Lower lobe of right lung (tissue), 2 donors: ENCODE measurements around the gene EPPIN. TPM values are rescaled to one million over a fixed set of nuclear protein-coding genes. Genes with fewer than 3 reads are reported as not detected.

ENCODE experiments used
- ATAC-seq, 2 donors: fragments of 200-7000 bp; cut with Tn5 transposase; one replicate each; pipeline ENCODE4 v1.9.1; 2020 to 2022; ENCODE audit warnings: mild to moderate bottlenecking in 2 of 2, moderate library complexity in 2 of 2
- DNase-seq: peaks from one replicate; pipeline ENCODE4 v3.0.0-alpha.2; 2020
- H3K27ac ChIP-seq: fragments of 200-600 bp; one replicate; pipeline ENCODE4 v1.8.0; 2022
- H3K27me3 ChIP-seq: fragments of 200-600 bp; one replicate; pipeline ENCODE4 v1.8.0; 2022; ENCODE audit warnings: low read depth
- H3K36me3 ChIP-seq: fragments of 200-600 bp; one replicate; pipeline ENCODE4 v1.8.0; 2022; ENCODE audit warnings: mild to moderate bottlenecking
- H3K4me1 ChIP-seq: fragments of 200-600 bp; one replicate; pipeline ENCODE4 v1.8.0; 2022
- H3K4me3 ChIP-seq: fragments of 200-600 bp; one replicate; pipeline ENCODE4 v1.8.0; 2022; ENCODE audit warnings: mild to moderate bottlenecking
- H3K9me3 ChIP-seq: fragments of 200-600 bp; one replicate; pipeline ENCODE4 v1.8.0; 2022
- intact Hi-C: fragments of 100-400 bp; cut with DNase I; formaldehyde crosslinking; loops from one replicate; pipeline ENCODE4 v1.11.0; 2022
- long read RNA-seq: library from polyadenylated mRNA; unstranded; transcript quantifications from one replicate; pipeline ENCODE4 v2.0.0, GENCODE V29; 2021
- total RNA-seq: library from RNA; stranded (reverse); fragmentation: NEBNext Ultra II Directional; extraction: Animal tissue kit (Norgen Biotek cat#: 25700); gene quantifications from one replicate; pipeline ENCODE4 v1.2.1, GENCODE V29; 2021
- TF ChIP-seq, protein P1 (sequence below): fragments of 200-600 bp; IDR thresholded peaks from one replicate; pipeline ENCODE4 v1.8.0; 2022; ENCODE audit warnings: antibody characterized with exemption, mild to moderate bottlenecking
- donor health status: DM: no; HTN: yes; CAD: no; lungs with severe emphysema.

EPPIN gene
- 0.38 TPM for total RNA-seq
- long read RNA-seq = 0 reads

DNA sequence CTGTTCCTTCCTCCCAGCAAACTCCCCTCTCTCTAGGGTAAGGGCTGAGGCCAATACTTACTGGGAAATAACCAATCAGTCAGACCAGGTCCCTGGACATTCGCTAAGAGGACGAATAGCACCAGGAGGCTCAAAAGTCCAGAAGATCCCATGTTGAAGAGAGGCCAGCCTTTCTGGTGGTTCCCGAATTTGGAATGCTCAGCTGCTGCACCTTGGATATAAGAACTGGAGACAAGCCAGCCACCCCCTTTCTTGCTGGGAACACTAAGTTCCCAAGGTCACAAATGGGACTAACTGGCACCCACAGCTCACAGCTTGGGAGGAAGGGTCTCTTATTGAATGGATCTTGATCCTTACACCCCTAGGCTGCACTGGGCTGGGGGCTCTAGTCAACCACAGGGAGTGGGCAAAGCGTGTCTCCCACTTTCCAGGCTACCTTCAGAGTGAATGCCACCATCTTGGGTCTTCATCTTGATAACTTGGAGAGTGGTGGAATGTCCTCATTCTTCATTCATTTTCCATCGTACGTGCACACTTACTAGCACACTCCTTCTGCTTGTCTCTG, at the start of gene EPPIN:
TSS of gene EPPIN (minus strand) at position 196 of the 565 bp plus-strand sequence. CDS start at position 152, 44 bp downstream.
- TF ChIP-seq, protein P1, sequence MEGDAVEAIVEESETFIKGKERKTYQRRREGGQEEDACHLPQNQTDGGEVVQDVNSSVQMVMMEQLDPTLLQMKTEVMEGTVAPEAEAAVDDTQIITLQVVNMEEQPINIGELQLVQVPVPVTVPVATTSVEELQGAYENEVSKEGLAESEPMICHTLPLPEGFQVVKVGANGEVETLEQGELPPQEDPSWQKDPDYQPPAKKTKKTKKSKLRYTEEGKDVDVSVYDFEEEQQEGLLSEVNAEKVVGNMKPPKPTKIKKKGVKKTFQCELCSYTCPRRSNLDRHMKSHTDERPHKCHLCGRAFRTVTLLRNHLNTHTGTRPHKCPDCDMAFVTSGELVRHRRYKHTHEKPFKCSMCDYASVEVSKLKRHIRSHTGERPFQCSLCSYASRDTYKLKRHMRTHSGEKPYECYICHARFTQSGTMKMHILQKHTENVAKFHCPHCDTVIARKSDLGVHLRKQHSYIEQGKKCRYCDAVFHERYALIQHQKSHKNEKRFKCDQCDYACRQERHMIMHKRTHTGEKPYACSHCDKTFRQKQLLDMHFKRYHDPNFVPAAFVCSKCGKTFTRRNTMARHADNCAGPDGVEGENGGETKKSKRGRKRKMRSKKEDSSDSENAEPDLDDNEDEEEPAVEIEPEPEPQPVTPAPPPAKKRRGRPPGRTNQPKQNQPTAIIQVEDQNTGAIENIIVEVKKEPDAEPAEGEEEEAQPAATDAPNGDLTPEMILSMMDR = no peak
- no peaks in the 10 kb centered on the region for H3K4me1 ChIP-seq
- no peak within 1 kb of the TSS for H3K27ac ChIP-seq
- DNase-seq (no peak), ATAC-seq (no peak)
- H3K9me3 ChIP-seq = no peaks in the 10 kb centered on the region
- H3K27me3 ChIP-seq = no peaks in the 10 kb centered on the region
- intact Hi-C loops = loop anchor here (10.0 kb wide), 1 partner anchor 228 kb away; no protein-coding TSS in a partner anchor
- H3K4me3 ChIP-seq = no peak within 1 kb of the TSS
- H3K36me3 ChIP-seq = no peaks in the 10 kb centered on the region

- ATAC-seq (peak in 1 of 2 donors; percentile 27), DNase-seq (peak; percentile 50)
- Histone ChIP-seq H3K4me3 (no peak overlapping the region), H3K9me3 (no peaks in the 10 kb centered on the region), H3K36me3 (no peaks in the 10 kb centered on the region), H3K27me3 (no peaks in the 10 kb centered on the region), H3K4me1 (no peaks in the 10 kb centered on the region), H3K27ac (no peak overlapping the region)
- TF ChIP-seq, protein P1 = no peak
- intact Hi-C loops = no loop called here
Measured at GRCh38 chr20:45595235-45595634, 48.0 kb upstream of the EPPIN start.

- H3K4me3 ChIP-seq = no peak overlapping the region
- TF ChIP-seq, protein P1 = no peak
- no peaks in the 10 kb centered on the region for H3K27me3 ChIP-seq
- no peak for ATAC-seq
- DNase-seq = no peak
- no peak overlapping the region for H3K27ac ChIP-seq
- intact Hi-C loops = no loop called here
- no peaks in the 10 kb centered on the region for H3K4me1 ChIP-seq
- H3K9me3 ChIP-seq = no peaks in the 10 kb centered on the region
- H3K36me3 ChIP-seq = no peaks in the 10 kb centered on the region
Measured at GRCh38 chr20:45593498-45593897, 46.3 kb upstream of the EPPIN start.

DNA sequence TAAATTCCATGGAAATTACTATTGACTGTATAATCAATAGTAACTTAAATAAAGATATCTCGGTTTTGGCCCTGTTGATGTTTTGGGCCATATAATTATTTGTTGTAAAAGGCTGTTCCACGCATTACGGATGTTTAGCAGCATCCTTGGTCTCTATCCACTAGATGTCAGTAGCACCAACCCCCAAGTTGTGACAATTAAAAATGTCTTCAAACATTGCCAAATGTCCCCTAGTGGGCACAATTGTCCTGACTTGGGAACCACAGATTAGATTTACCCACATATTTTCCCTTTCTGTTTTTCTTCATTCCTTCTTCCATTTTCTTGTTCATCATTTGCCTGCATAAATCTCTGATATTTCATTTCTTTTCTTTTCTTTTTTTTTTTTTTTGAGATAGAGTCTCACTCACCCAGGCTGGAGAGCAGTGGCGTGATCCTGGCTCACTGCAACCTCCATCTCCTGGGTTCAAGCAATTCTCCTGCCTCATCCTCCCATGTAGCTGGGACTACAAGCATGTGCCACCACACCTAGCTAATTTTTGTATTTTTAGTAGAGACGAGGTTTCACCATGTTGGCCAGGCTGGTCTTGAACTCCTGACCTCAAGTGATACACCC, 45.5 kb upstream of the EPPIN start:
- no peak for ATAC-seq
- H3K9me3 ChIP-seq = no peaks in the 10 kb centered on the region
- no peaks in the 10 kb centered on the region for H3K27me3 ChIP-seq
- intact Hi-C loops = no loop called here
- no peak overlapping the region for H3K4me3 ChIP-seq
- H3K27ac ChIP-seq = no peak overlapping the region
- TF ChIP-seq, protein P1 = peak; percentile 54
- no peaks in the 10 kb centered on the region for H3K36me3 ChIP-seq
- no peaks in the 10 kb centered on the region for H3K4me1 ChIP-seq
- no peak for DNase-seq

- DNase-seq (no peak), ATAC-seq (no peak)
- no peaks in the 10 kb centered on the region for H3K9me3 ChIP-seq
- no peaks in the 10 kb centered on the region for H3K4me1 ChIP-seq
- H3K27ac ChIP-seq = no peak overlapping the region
- H3K27me3 ChIP-seq = no peaks in the 10 kb centered on the region
- intact Hi-C loops = no loop called here
- no peaks in the 10 kb centered on the region for H3K36me3 ChIP-seq
- H3K4me3 ChIP-seq = no peak overlapping the region
- TF ChIP-seq, protein P1 = no peak
Measured at GRCh38 chr20:45589725-45590124, 42.5 kb upstream of the EPPIN start.
